OCI-LY1 (cell line): ENCODE data around the gene ARL16.

Experiments used
- H2AFZ ChIP-seq: fragments of 200-600 bp; sonication (generic), shearing (Covaris generic); 2 replicates; pipeline ENCODE4 v1.6.0; 2014; ENCODE audit warnings: antibody characterized with exemption, mild to moderate bottlenecking, low read length
- H3F3A ChIP-seq: fragments of 200-600 bp; sonication (generic), shearing (Covaris generic); 2 replicates; pipeline ENCODE4 v1.6.0; 2014; ENCODE audit warnings: mild to moderate bottlenecking, antibody characterized with exemption, low read length, moderate library complexity; ENCODE audit not compliant: insufficient read depth
- H3K27ac ChIP-seq: fragments of 200-600 bp; sonication (generic); 2 replicates; pipeline ENCODE4 v1.5.1; 2014; ENCODE audit warnings: low read length, mixed run types, mild to moderate bottlenecking, low read depth; ENCODE audit not compliant: poor library complexity, severe bottlenecking
- H3K27me3 ChIP-seq: fragments of 200-600 bp; sonication (generic); 2 replicates; pipeline ENCODE4 v1.6.0; 2014; ENCODE audit warnings: antibody characterized with exemption, mild to moderate bottlenecking, low read length, moderate library complexity; ENCODE audit not compliant: insufficient read depth
- H3K36me3 ChIP-seq: fragments of 200-600 bp; sonication (generic); 2 replicates; pipeline ENCODE4 v1.6.1; 2014; ENCODE audit warnings: mild to moderate bottlenecking, antibody characterized with exemption, low read length, moderate library complexity, mixed read lengths; ENCODE audit not compliant: insufficient read depth
- H3K4me1 ChIP-seq: fragments of 200-600 bp; sonication (generic); 2 replicates; pipeline ENCODE4 v1.5.1; 2014; ENCODE audit warnings: mild to moderate bottlenecking, low read length, moderate library complexity; ENCODE audit not compliant: insufficient read depth, severe bottlenecking
- H3K4me2 ChIP-seq: fragments of 200-600 bp; sonication (generic), shearing (Covaris generic); 2 replicates; pipeline ENCODE4 v1.6.1; 2014; ENCODE audit warnings: low read length
- H3K4me3 ChIP-seq: fragments of 200-600 bp; sonication (generic); 2 replicates; pipeline ENCODE4 v1.5.1; 2014; ENCODE audit warnings: low read length, low read depth, mild to moderate bottlenecking, mixed read lengths; ENCODE audit not compliant: poor library complexity, severe bottlenecking
- H3K79me2 ChIP-seq: fragments of 200-600 bp; shearing (Covaris generic); 2 replicates; pipeline ENCODE4 v1.6.1; 2016; ENCODE audit warnings: mixed run types, low read length, mixed read lengths; ENCODE audit not compliant: insufficient read depth
- H3K9ac ChIP-seq: fragments of 200-600 bp; sonication (generic), shearing (Covaris generic); 2 replicates; pipeline ENCODE4 v1.6.1; 2014; ENCODE audit warnings: mild to moderate bottlenecking, low read length, mixed read lengths
- H3K9me2 ChIP-seq: fragments of 200-600 bp; sonication (generic), shearing (Covaris generic); 2 replicates; pipeline ENCODE4 v1.6.1; 2014; ENCODE audit warnings: low read depth, mild to moderate bottlenecking, low read length, mixed read lengths
- H3K9me3 ChIP-seq: fragments of 200-600 bp; shearing (Covaris generic); 2 replicates; pipeline ENCODE4 v1.6.1; 2014; ENCODE audit warnings: low read length, mixed read lengths
- H4K20me1 ChIP-seq: fragments of 200-600 bp; sonication (generic), shearing (Covaris generic); 2 replicates; pipeline ENCODE4 v1.6.0; 2016; ENCODE audit warnings: mild to moderate bottlenecking, low read length; ENCODE audit not compliant: insufficient read depth
- CTCF ChIP-seq: fragments of 200-600 bp; sonication (generic), shearing (Covaris generic); IDR thresholded peaks from 2 replicates; pipeline ENCODE4 v1.5.1; 2017; ENCODE audit warnings: mild to moderate bottlenecking, antibody characterized with exemption, low read length, moderate library complexity, mixed read lengths
- EZH2 ChIP-seq: fragments of 200-600 bp; sonication (generic), shearing (Covaris generic); IDR thresholded peaks from 2 replicates; pipeline ENCODE4 v1.8.0; 2017; ENCODE audit warnings: borderline replicate concordance, mixed run types, mild to moderate bottlenecking, antibody characterized with exemption, low read length, moderate library complexity, mixed read lengths

ARL16 gene

GRCh38 chr17:81687770-81688541, 4.4 kb upstream of the ARL16 start:
- peaks cover 16% of the 10 kb centered on the region for H3K4me1 ChIP-seq
- H3K9ac ChIP-seq: no peak overlapping the region
- no peak overlapping the region for H3K4me3 ChIP-seq
- H3K9me3 ChIP-seq: no peaks in the 10 kb centered on the region
- no peaks in the 10 kb centered on the region for H3K27me3 ChIP-seq
- H3F3A ChIP-seq: no peaks in the 10 kb centered on the region
- no peaks in the 10 kb centered on the region for H4K20me1 ChIP-seq
- TF ChIP-seq CTCF (no peak), EZH2 (no peak)
- peaks cover 10% of the 10 kb centered on the region for H3K79me2 ChIP-seq
- no peak overlapping the region for H3K27ac ChIP-seq
- H2AFZ ChIP-seq: no peak overlapping the region
- peaks cover 72% of the 10 kb centered on the region for H3K36me3 ChIP-seq
- H3K4me2 ChIP-seq: no peak overlapping the region
- no peaks in the 10 kb centered on the region for H3K9me2 ChIP-seq

- Histone ChIP-seq H3K27me3 (no peaks in the 10 kb centered on the region), H3K9me3 (no peaks in the 10 kb centered on the region), H4K20me1 (no peaks in the 10 kb centered on the region), H2AFZ (no peak overlapping the region), H3K9me2 (no peaks in the 10 kb centered on the region), H3K36me3 (peaks cover 62% of the 10 kb centered on the region), H3K4me2 (no peak overlapping the region), H3K79me2 (peaks cover 15% of the 10 kb centered on the region), H3K27ac (no peak overlapping the region), H3F3A (no peaks in the 10 kb centered on the region), H3K9ac (no peak overlapping the region), H3K4me3 (no peak overlapping the region), H3K4me1 (peaks cover 28% of the 10 kb centered on the region)
- TF ChIP-seq EZH2: no peak
- TF ChIP-seq CTCF: no peak
Observed at GRCh38 chr17:81686614-81687013, 3.0 kb upstream of the ARL16 start.

GRCh38 chr17:81685108-81685507, 1.5 kb upstream of the ARL16 start:
- Histone ChIP-seq H3K27me3 (no peaks in the 10 kb centered on the region), H3K79me2 (peaks cover 15% of the 10 kb centered on the region)

More at GRCh38 chr17:81685108-81685507, 1.5 kb upstream of the ARL16 start:
- H4K20me1 ChIP-seq: no peaks in the 10 kb centered on the region
- H3F3A ChIP-seq: no peaks in the 10 kb centered on the region
- H3K9me3 ChIP-seq: no peaks in the 10 kb centered on the region
- TF ChIP-seq CTCF (no peak), EZH2 (no peak)
- peak overlapping the region; percentile 88 for H3K4me2 ChIP-seq
- H3K9ac ChIP-seq: peak overlapping the region; percentile 80
- no peak overlapping the region for H3K27ac ChIP-seq
- H2AFZ ChIP-seq: no peak overlapping the region
- no peaks in the 10 kb centered on the region for H3K9me2 ChIP-seq
- H3K4me3 ChIP-seq: peak overlapping the region; percentile 82
- H3K4me1 ChIP-seq: peaks cover 28% of the 10 kb centered on the region
- peaks cover 47% of the 10 kb centered on the region for H3K36me3 ChIP-seq
